HG03521 (cell line): ENCODE data around the gene OR2D2.
"Not testable (repeated sequence)": the region's sequence is repeated elsewhere in the genome, so short reads cannot be mapped to it uniquely, and the experiment has no call there.

Source experiments
- ATAC-seq: cut with Tn5 transposase; IDR thresholded peaks from one replicate; pipeline ENCODE4 v1.9.1; 2021; ENCODE audit warnings: mild to moderate bottlenecking, moderate library complexity; ENCODE audit not compliant: unreplicated experiment

OR2D2 gene

DNA sequence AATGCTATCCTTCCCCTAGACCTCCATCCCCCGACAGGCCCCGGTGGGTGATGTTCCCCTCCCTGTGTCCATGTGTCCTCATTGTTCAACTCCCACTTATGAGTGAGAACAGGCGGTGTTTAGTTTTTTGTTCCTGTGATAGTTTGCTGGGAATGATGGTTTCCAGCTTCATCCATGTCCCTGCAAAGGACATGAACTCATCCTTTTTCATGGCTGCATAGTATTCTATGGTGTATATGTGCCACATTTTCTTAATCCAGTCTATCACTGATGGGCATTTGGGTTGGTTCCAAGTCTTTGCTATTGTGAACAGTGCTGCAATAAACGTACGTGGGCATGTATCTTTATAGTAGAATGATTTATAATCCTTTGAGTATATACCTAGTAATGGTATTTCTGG, 4.6 kb downstream of the OR2D2 start:
- ATAC-seq, result not testable (repeated sequence)

DNA sequence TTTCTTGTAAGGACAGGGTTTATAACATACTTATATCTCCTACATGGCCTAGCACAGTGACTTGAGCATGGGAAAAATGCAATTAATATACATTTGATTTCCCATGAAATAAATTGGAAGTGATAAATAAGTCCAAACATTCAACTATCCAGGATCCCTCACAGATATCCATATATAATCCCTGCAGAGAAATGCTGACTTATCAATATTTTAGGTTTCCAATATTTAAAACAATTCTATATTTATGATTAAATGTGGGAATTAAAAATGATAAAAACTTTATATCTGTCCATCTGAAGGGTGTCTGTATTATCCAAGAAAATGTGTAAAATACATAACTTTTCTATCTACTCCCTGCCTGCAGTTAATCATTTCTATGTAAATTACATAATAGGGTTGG, 9.5 kb downstream of the OR2D2 start:
- ATAC-seq, result no peak

DNA sequence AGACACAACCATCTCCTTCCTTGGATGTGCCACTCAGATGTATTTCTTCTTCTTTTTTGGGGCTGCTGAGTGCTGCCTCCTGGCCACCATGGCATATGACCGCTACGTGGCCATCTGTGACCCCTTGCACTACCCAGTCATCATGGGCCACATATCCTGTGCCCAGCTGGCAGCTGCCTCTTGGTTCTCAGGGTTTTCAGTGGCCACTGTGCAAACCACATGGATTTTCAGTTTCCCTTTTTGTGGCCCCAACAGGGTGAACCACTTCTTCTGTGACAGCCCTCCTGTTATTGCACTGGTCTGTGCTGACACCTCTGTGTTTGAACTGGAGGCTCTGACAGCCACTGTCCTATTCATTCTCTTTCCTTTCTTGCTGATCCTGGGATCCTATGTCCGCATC, 15.4 kb downstream of the OR2D2 start:
- ATAC-seq, result no peak

DNA sequence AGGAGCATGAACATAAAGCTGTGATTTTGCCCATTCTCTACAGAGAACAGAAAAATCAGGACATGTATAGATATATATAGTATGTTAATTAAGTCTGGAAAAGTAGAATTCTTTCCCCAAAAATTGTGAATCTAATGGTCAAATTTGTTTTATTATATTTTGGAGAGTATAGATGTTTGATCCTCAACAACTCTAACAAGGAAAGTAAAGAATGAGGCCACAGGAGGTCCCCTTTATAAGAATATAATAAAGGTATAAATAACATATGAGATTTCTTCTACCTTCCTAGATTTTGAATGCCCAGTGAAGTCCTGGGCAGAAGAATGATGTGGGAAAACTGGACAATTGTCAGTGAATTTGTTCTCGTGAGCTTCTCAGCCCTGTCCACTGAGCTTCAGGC, 16.0 kb downstream of the OR2D2 start, which contains the start of gene OR10A4:
Gene OR10A4 (plus strand): TSS at position 301 of the 400 bp plus-strand sequence. CDS start 23 bp downstream, at position 324.
- no peak for ATAC-seq

DNA sequence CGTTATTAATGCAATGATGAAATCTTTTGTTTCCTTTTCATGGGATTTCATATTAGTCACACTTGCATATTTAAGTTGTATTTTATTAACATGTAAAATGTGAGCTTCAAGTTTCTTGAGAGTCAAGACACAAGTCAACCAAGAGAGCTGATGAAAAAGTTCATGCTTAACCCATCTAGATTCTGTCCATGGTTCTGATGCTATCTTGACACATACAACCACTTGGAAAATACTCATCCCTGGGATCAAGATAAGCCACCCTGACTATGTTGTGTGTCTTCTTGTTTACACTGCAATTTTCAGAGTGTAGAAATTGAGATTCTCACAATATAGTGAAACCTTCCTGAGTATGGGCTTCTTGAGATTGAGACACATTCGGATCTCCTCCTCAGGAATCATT, 16.5 kb downstream of the OR2D2 start:
- ATAC-seq, result no peak

DNA sequence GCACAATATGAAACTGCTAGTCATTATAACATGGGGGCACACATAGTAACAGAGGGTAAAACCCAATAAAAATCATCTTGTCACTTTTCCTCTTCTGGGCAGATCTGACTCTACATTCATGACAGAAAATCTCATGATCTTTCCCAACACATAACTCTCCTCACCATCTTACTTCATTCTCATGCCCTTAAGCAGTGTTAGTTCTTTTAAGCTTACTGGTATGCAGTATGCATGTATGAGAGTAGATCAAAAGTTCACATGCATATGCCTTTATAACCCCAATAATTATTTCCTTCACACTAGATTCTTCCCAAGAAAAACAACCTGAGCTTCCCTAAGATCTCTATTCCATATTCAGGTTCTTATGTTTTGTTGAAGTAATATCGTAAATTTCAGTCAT, 21.0 kb downstream of the OR2D2 start:
- ATAC-seq, result no peak

DNA sequence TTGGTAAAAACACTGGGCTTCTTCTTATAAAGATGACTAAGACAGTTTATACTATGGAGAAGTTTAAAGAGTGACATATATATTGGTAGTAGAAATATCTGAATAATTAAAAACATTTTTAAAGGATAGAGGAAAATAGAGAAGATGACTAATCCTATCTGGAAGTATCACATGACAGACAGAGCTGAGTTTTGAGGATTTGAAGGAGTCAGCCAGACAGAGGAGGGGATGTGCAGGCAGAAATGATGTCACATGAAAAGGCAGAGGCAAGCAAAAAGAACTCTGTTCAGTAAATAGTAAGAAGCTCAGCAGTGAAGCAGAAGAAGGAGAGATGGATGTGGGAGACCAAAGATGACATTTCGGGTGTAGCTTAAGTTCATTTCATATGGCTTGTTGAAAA, 27.9 kb downstream of the OR2D2 start:
- no peak for ATAC-seq

DNA sequence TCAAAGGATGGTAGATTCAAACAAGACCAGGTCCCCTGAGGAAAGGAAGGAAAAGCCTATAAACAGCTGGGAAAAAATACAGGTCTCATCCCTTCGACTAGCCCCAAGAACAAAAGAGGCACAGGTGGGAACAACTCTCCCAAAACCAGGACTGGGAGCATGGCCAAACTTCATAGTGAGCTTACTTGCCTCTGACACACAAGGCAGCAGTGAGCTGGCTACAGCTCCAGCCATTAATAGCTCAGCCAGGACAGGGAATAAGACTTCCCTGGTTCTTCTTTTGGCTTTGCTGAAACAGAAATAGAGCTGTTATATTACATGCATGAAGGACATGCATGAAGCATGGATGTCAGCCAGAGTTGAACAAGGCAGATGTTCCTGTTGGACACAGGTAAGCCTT, 29.3 kb downstream of the OR2D2 start, which contains the start of gene OR10A2:
Gene OR10A2 (plus strand): TSS at position 97 of the 400 bp plus-strand sequence. CDS start 6,698 bp downstream, outside the sequence.
- ATAC-seq, result no peak

DNA sequence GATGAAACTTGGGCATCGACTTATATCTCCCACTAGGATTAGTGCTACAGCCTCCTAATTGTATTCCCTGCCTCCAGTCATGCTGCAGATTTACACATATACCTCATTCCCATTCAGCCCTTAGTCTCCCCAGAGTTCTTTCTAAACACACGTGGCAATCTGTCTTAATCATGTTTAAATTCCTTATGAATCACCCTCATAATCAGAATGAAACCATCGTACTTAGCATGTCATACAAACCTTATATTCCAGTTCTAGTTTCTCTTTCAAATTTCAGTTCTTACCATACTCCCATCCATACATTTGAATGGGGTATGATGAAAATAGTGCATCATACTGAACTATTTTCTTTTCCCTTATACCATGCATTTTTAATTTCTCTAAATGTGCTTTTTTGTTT, 35.4 kb downstream of the OR2D2 start:
- ATAC-seq, result no peak

DNA sequence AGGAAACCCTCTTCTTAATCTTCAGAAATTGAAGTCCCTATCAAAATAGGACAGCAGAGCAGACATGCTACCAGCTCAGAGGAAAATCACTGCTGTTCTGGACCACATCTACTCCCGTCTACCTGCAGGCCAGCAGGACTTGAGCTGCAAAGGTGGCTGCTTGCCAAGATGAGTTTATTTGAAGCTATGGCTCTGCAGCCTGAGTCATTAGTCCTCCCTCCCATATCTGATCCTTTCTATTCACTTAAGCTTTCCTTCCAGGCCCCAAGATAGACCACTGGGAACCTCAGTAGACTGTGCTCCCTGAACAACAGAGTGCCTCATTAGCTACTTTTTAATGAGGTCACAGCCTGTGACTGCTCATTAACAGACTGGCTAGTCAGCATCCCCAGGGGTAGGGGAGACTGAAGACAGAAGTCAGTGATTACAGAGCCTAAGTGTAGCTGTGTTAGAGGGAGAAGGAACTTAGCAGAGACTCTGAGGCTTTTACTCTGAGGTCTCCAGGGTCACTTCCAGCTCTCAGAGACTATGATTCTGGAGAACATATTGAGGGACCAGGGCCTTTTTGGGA, 36.2 kb downstream of the OR2D2 start:
- ATAC-seq, result no peak

DNA sequence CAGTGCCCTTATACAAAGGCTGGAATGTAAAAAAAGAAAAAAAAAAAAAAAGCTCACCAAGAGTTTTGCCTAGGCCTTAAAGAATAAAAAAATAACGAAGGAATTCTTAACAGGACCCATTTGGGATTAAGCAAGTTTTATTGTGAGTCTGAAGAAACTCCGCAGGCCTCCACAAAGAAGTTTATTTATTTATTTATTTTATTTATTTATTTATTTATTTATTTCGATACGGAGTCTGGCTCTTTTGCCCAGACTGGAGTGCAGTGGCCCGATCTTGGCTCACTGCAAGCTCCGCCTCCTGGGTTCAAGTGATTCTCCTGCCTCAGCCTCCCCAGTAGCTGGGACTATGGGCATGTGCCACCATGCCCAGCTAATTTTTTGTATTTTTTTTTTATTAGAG, 37.5 kb downstream of the OR2D2 start:
- not testable (repeated sequence) for ATAC-seq

DNA sequence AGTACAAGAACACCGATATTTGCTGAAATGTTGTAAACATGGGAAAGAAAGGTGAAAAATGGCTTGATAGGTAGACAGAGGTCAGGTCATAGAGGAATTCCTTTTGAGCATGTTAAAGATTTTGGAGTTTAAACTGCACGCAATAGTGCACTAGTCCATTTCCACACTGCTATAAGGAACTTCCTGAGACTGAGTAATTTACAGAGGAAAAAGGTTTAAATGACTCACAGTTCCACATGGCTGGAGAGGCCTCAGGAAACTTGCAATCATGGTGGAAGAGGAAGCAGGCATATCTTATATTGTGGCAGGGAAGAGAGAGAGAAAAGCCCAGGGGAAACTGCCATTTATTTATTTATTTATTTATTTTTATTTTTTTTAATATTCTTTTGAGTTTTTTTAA, 41.8 kb downstream of the OR2D2 start:
- no peak for ATAC-seq

DNA sequence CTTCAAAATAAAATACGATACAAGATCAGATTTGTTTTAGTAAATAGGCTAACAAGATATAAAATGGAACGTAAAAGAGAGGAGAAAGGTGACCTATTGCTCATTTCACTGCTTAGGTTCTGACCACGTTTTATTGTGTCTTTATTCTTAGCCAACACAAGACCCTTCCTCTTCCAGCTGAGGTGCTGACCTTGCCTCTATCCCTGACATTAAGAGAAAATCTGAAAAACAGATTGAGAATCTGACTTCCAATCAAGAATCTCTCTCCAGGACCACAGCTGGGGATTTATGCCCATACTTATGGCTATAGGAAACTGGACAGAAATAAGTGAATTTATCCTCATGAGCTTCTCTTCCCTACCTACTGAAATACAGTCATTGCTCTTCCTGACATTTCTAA, 46.9 kb downstream of the OR2D2 start, which contains the start of gene OR10A5:
Gene OR10A5 (plus strand): TSS at position 301 of the 400 bp plus-strand sequence. CDS start 0 bp downstream, at position 301.
- no peak for ATAC-seq

DNA sequence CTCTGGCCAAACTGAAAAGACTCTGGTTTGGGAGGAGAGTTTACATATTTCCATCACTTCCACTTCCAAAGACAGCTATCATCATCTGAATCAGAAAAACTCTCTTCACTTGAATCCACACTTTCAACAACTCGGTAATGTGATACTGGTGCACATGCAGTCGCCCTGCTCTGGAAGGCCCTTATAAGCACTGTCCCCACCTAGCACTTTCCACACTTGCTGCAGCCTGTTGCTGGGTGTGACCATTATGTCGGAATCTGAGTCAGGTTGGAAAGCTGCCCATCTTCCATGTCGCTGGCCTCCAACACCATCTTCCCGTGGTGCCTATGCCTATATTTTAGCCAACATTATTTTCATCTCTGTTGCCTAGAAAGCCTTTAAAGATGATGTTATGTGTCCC, 47.9 kb downstream of the OR2D2 start:
- no peak for ATAC-seq

DNA sequence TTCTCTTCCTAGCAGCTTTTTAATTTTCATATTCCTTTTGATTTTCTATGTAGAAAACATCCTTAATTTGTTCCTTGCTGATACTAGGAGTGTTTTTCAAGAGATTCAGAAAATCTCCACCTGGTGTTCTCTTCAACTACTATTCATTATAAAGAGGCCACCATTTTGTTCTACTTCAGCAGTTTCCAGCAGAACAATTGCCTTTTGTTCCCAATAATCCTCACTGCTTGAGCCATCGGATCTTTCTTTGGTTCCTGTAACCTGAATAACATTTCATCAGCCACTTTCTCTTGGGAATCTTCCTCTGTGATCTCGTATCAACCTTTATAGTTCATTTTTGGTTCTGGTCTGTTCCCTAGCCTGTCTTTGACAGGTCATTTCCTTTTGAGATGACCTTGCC, 48.6 kb downstream of the OR2D2 start:
- no peak for ATAC-seq

DNA sequence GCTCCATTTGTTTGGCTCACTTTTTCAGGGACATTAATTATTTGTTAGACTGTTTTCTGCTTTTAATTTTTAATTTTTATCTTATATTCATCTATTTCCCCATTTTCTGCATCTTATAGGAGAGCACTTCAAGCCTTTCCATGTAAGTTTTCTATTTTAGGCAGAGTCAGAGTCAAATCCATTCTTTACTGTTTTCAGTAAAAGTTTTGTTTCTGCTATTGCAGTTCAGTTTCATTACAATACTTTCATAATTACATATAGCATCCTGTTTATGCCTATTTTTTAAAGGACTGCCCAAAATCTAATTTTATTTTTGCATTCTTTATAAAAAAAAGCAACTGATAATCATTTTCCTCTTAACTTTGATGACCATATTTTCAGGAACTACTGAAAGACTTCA, 50.6 kb downstream of the OR2D2 start:
- no peak for ATAC-seq
